PC-9 (cell line): ENCODE results near the gene ST6GALNAC6. TPM values are rescaled to one million over a fixed set of nuclear protein-coding genes. Genes with fewer than 3 reads are reported as not detected.

Experiments used
- BruUV-seq: library from RNA; stranded (reverse); fragments of 400-500 nt; replicated peaks from 2 replicates; lab custom pipeline; 2021; lab: Mats Ljungman, UMichigan
- CTCF ChIA-PET: fragments of 300-600 bp; sonication (Branson Sonifier 250); formaldehyde crosslinking; loops from one replicate; lab custom pipeline; 2022; ENCODE audit warnings: antibody characterized with exemption; lab: Charles Lee
- POLR2A ChIA-PET: fragments of 300-600 bp; sonication (Branson Sonifier 250); formaldehyde crosslinking; loops from one replicate; lab custom pipeline; 2022; ENCODE audit warnings: antibody characterized with exemption; ENCODE audit not compliant: unreplicated experiment; lab: Charles Lee
- DNase-seq, 2 experiments: peaks; one replicate each; pipeline versions ENCODE4 v3.0.0 to v3.0.0-alpha.2; 2015 to 2022; ENCODE audit warnings: mixed read lengths in 1 of 2
- H2AFZ ChIP-seq: fragments of 200-600 bp; sonication (generic); 2 replicates; pipeline ENCODE4 v1.8.1; 2017; ENCODE audit warnings: antibody characterized with exemption
- H3F3A ChIP-seq: fragments of 200-600 bp; sonication (generic); 2 replicates; pipeline ENCODE4 v1.8.1; 2017; ENCODE audit warnings: antibody characterized with exemption, mild to moderate bottlenecking, low read depth; ENCODE audit not compliant: insufficient read depth
- H3K27ac ChIP-seq: fragments of 200-600 bp; sonication (generic); 2 replicates; pipeline ENCODE4 v1.6.1; 2016; ENCODE audit warnings: mixed run types
- H3K27me3 ChIP-seq: fragments of 200-600 bp; sonication (generic); 2 replicates; pipeline ENCODE4 v1.6.1; 2016; ENCODE audit warnings: low read depth, mixed run types; ENCODE audit not compliant: insufficient read depth
- H3K36me3 ChIP-seq: fragments of 200-600 bp; sonication (generic); 2 replicates; pipeline ENCODE4 v1.6.1; 2016; ENCODE audit warnings: low read depth, mixed run types
- H3K4me1 ChIP-seq: fragments of 200-600 bp; sonication (generic); replicated peaks from 2 replicates; pipeline ENCODE4 v1.6.1; 2016; ENCODE audit warnings: mixed run types; ENCODE audit not compliant: insufficient read depth
- H3K4me2 ChIP-seq: fragments of 200-600 bp; sonication (generic); 2 replicates; pipeline ENCODE4 v1.6.1; 2017; ENCODE audit warnings: mixed run types
- H3K4me3 ChIP-seq: fragments of 200-600 bp; sonication (generic); 2 replicates; pipeline ENCODE4 v1.6.1; 2016; ENCODE audit warnings: mixed run types
- H3K79me2 ChIP-seq: fragments of 200-600 bp; sonication (generic); 2 replicates; pipeline ENCODE4 v1.6.1; 2017; ENCODE audit warnings: low read depth, mixed run types
- H3K9me2 ChIP-seq: fragments of 200-600 bp; sonication (generic); 2 replicates; pipeline ENCODE4 v1.8.1; 2017; ENCODE audit warnings: mild to moderate bottlenecking; ENCODE audit not compliant: insufficient read depth
- H3K9me3 ChIP-seq: fragments of 200-600 bp; sonication (generic); 2 replicates; pipeline ENCODE4 v1.8.1; 2016; ENCODE audit warnings: low read depth; ENCODE audit not compliant: insufficient read depth
- H4K20me1 ChIP-seq: fragments of 200-600 bp; sonication (generic); 2 replicates; pipeline ENCODE4 v1.8.1; 2017; ENCODE audit not compliant: insufficient read depth
- EZH2 ChIP-seq: fragments of 200-600 bp; sonication (generic); IDR thresholded peaks from 2 replicates; pipeline ENCODE4 v1.8.0; 2017; ENCODE audit warnings: antibody characterized with exemption, low read depth
- intact Hi-C: fragments of 100-400 bp; cut with micrococcal nuclease; formaldehyde crosslinking; loops from one replicate; pipeline ENCODE4 v1.10.0; 2022; ENCODE audit not compliant: unreplicated experiment
- total RNA-seq: library from RNA; stranded (reverse); gene quantifications from 2 replicates; pipeline ENCODE4 v1.2.3, GENCODE V29; 2021
- TF ChIP-seq, protein P1 (sequence below): fragments of 200-600 bp; sonication (generic); conservative IDR thresholded peaks from 2 replicates; pipeline ENCODE4 v1.6.1; 2017; ENCODE audit warnings: mixed run types, antibody characterized with exemption, mild to moderate bottlenecking, moderate library complexity

The ST6GALNAC6 gene
- total RNA-seq, 1 experiment from 2014 or later = 23.3 TPM

DNA sequence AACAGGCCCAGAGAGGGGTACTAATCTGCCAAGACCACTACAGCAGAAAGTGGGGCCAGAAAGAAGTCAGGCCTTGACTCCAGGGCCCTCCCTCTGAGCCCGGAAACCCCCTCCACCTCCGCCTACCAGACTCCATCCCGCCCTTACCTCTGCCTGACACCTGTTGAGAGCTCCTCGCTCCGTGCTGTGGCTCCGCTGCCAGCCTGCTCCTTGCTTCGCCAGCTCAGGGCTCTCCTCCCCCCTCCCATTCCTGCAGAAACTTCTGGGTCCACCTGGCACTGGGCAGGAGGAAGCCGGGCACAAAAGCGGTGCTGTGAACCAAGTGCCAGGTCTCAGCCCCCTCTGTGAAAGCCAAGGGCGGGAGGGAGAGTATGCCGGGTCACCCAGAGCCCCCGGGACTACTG, 6.4 kb upstream of the ST6GALNAC6 start:
- no peaks in the 10 kb centered on the region for H3K79me2 ChIP-seq
- no peaks in the 10 kb centered on the region for H3K9me3 ChIP-seq
- POLR2A ChIA-PET = interaction anchor here (0.6 to 0.7 kb wide), 2 partner anchors 382 to 437 kb away, joined by 3 read pairs; no protein-coding TSS in a partner anchor
- peaks cover 24% of the 10 kb centered on the region for H3F3A ChIP-seq
- no TSS peak for BruUV-seq
- CTCF ChIA-PET = no interaction called here
- H3K27ac ChIP-seq = no peak overlapping the region
- no peaks in the 10 kb centered on the region for H4K20me1 ChIP-seq
- H3K4me1 ChIP-seq = peaks cover 11% of the 10 kb centered on the region; the same call in 1 of the 2 replicates
- no peak for DNase-seq
- no peaks in the 10 kb centered on the region for H3K9me2 ChIP-seq
- H3K27me3 ChIP-seq = no peaks in the 10 kb centered on the region
- H3K4me2 ChIP-seq = no peak overlapping the region
- H2AFZ ChIP-seq = no peak overlapping the region
- H3K4me3 ChIP-seq = no peak overlapping the region
- intact Hi-C loops = no loop called here
- H3K36me3 ChIP-seq = no peaks in the 10 kb centered on the region
- no peak for TF ChIP-seq EZH2
- TF ChIP-seq, protein P1, sequence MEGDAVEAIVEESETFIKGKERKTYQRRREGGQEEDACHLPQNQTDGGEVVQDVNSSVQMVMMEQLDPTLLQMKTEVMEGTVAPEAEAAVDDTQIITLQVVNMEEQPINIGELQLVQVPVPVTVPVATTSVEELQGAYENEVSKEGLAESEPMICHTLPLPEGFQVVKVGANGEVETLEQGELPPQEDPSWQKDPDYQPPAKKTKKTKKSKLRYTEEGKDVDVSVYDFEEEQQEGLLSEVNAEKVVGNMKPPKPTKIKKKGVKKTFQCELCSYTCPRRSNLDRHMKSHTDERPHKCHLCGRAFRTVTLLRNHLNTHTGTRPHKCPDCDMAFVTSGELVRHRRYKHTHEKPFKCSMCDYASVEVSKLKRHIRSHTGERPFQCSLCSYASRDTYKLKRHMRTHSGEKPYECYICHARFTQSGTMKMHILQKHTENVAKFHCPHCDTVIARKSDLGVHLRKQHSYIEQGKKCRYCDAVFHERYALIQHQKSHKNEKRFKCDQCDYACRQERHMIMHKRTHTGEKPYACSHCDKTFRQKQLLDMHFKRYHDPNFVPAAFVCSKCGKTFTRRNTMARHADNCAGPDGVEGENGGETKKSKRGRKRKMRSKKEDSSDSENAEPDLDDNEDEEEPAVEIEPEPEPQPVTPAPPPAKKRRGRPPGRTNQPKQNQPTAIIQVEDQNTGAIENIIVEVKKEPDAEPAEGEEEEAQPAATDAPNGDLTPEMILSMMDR = no peak

DNA sequence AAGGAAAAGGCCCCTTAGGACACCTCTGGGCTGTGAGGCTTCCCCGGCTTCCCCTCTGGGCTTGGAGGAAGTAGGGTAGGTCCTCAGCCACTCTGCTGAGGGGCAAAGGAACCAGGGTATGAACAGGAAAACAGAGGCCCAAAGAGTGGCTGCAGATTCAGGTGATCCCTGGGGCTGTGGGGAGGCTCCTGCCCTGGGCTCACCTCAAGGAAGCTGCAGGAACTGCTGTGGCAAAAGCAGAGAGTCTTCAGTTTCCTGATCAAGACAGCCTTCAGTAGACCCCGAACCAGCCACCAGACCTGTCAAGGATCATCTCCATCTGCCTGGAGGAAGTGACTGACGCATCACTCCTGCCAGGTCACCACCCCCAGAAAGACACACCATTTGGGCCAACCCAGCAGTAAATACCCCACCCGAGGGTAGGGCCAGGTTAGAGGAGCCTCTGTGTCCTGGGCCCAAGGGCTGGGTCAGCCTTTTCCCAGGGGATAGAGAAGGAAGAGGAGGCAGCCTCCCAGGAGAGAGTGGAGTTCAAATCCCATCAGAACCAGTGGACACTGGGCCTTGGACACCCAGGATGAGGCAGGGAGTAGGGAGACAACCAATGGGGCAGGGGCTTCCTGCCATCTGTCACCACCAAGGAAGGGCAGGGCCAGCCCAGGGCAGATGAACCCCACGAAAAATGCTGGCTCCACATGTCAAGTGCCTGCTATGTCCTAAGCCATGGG, 5.8 kb upstream of the ST6GALNAC6 start:
- no TSS peak for BruUV-seq
- no peaks in the 10 kb centered on the region for H3K79me2 ChIP-seq
- H3K36me3 ChIP-seq = no peaks in the 10 kb centered on the region
- TF ChIP-seq, protein P1 = no peak
- no peak for TF ChIP-seq EZH2
- H4K20me1 ChIP-seq = no peaks in the 10 kb centered on the region
- no peaks in the 10 kb centered on the region for H3K27me3 ChIP-seq
- DNase-seq = no peak
- no peaks in the 10 kb centered on the region for H3K9me2 ChIP-seq
- H3K4me3 ChIP-seq = no peak overlapping the region
- no peaks in the 10 kb centered on the region for H3K9me3 ChIP-seq
- POLR2A ChIA-PET = interaction anchor here (0.6 kb wide), 1 partner anchor 437 kb away, joined by 3 read pairs; no protein-coding TSS in a partner anchor
- H3K27ac ChIP-seq = no peak overlapping the region
- CTCF ChIA-PET = no interaction called here
- H3F3A ChIP-seq = peaks cover 24% of the 10 kb centered on the region
- intact Hi-C loops = no loop called here
- H2AFZ ChIP-seq = no peak overlapping the region
- no peak overlapping the region for H3K4me2 ChIP-seq
- H3K4me1 ChIP-seq = peaks cover 15% of the 10 kb centered on the region; the same call in 1 of the 2 replicates

DNA sequence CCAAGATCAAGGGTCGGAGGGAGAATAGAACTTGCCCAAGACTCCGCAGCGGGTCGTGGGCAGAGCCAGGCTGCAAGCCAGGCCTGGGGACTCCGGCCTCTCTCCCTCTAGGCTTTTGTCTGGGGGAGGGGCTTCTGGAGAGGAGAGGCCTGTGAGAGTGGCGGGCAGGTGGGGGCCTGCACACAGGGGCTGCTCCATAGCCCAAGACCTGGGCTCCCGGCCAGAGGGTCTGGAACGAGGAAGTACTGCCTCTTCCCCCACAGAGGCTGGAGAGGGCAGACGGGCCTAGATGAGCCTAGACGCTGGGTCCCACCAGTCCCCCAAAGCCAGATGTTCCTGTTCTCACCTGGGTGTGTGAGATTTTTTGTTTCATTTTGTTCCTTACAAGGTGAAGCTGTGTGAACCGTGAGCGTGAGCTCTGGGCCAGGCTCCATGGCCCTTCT, 5.2 kb upstream of the ST6GALNAC6 start:
- no peaks in the 10 kb centered on the region for H3K9me2 ChIP-seq
- H3K27me3 ChIP-seq = no peaks in the 10 kb centered on the region
- no peak overlapping the region for H2AFZ ChIP-seq
- no TSS peak for BruUV-seq
- no peak overlapping the region for H3K27ac ChIP-seq
- peaks cover 28% of the 10 kb centered on the region for H3F3A ChIP-seq
- no peak for DNase-seq
- H3K4me3 ChIP-seq = no peak overlapping the region
- H3K36me3 ChIP-seq = no peaks in the 10 kb centered on the region
- no peaks in the 10 kb centered on the region for H3K79me2 ChIP-seq
- TF ChIP-seq EZH2 = no peak
- TF ChIP-seq, protein P1 = no peak
- intact Hi-C loops = no loop called here
- H4K20me1 ChIP-seq = no peaks in the 10 kb centered on the region
- peaks cover 20% of the 10 kb centered on the region; the same call in 1 of the 2 replicates for H3K4me1 ChIP-seq
- H3K4me2 ChIP-seq = no peak overlapping the region
- ChIA-PET POLR2A (no interaction called here), CTCF (no interaction called here)
- H3K9me3 ChIP-seq = no peaks in the 10 kb centered on the region
